Middle frontal gyrus (tissue), 1 donor: ENCODE data around the gene CD33.
"Not testable (repeated sequence)": the region's sequence is repeated elsewhere in the genome, so short reads cannot be mapped to it uniquely, and the experiment has no call there.

Experiments used
- DNase-seq: peaks from one replicate; pipeline ENCODE4 v3.0.0-alpha.2; 2015; ENCODE audit warnings: low spot score; ENCODE audit errors: extremely low spot score

Gene CD33

DNA sequence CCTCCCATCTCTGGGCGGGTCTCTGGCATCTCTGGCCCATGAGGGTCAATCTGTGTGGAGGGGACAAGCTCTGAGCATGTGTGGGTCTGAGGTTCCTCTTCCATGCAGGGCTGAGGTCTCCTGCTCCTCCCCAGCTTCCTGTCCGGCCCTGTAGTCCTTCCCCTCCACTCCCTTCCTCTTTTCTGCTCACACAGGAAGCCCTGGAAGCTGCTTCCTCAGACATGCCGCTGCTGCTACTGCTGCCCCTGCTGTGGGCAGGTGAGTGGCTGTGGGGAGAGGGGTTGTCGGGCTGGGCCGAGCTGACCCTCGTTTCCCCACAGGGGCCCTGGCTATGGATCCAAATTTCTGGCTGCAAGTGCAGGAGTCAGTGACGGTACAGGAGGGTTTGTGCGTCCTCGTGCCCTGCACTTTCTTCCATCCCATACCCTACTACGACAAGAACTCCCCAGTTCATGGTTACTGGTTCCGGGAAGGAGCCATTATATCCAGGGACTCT lies at the start of gene CD33:
Gene CD33, plus strand, starts transcription at position 183 of the 496 bp plus-strand sequence. Its CDS starts 39 bp downstream, at position 222.
- not testable (repeated sequence) for DNase-seq

DNA sequence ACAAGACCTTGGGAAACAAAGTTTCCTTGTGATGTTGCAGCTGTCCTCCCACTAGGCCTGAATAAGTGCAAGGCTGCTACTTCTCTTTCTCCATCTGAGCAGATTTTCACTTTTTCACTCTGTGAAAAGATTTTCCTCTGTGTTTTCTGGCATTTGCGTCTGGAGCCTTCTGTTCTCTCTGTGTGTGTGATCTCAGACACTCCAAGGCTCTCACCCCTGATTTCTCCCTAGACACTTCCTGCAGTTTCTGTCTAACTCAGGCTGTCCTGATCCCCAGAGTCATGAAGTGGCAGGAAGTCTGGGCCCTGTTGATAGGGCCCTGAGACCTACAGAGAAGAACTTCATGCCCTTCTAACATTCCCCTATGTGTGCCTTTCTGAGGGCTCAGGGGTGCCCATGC lies 45.6 kb upstream of the CD33 start:
- DNase-seq = no peak

DNA sequence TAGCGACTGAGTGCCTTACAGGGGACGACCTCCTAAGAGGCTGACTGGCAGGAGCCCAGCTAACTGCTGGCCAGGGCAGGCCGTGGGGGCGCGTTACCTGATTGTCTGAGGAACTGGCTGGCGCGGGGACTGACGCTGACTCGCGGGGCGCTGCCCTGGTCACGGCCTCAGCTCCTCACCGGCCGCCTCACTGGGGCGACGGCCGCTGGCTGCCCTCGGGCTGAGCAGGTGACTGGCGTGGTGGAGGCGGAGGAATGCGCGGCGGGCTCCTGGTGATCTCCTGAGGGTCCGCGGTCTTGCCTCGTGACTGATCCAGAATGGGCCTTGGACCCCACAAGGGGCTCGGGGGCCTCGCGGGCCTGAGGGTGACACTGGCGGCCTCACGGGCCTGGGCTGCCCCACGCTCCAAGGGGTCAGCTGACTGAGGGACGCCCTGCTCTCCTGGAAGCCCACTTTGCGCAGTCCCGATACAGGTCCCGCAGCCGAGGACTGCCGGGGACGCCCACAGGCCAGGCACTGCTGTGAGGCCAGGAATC lies 43.4 kb upstream of the CD33 start:
- DNase-seq = no peak

DNA sequence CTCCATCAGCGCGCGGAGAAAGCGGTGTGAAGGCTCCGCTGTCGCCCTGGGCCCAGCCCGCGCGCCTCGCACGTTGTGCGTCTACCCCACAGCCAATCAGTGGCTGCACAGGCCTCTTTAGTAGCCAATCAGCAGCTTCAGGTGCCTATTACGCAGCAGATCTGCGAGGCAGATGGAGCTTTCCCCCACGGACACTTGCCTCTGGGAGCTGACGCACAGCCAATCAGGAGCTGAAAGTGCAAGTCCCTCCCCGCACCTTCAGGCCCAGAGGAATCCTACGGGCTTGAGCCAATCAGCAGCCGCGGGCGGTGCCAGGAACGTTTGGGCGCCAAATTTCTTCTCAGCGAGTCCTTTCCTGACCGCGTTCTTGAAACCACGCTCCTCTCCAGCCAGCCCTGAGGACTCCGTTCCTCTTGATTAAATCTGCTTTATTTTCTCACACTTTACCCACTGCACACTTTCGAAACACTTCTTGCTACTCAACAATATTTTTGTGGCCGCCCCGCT lies 42.9 kb upstream of the CD33 start:
- DNase-seq = no peak

DNA sequence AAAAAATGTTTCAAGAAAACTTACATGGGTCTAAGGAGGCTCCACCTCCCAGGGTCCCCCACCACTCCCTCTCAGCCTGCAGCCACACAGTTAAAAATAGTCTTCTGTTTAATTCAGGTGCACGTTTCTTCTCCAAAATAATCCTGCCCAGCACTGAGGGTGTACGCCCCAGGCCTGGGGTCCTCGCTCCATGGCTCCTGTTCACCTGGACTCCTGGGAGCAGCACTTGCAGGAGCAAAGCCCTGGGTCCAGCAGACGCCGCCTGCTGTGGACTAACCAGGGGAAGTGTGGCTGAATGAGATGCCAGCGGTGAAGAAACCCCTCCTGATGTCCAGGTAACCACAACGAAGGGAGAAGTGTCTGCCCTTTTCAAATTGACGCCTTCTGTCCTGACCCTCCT lies 41.3 kb upstream of the CD33 start:
- no peak for DNase-seq

DNA sequence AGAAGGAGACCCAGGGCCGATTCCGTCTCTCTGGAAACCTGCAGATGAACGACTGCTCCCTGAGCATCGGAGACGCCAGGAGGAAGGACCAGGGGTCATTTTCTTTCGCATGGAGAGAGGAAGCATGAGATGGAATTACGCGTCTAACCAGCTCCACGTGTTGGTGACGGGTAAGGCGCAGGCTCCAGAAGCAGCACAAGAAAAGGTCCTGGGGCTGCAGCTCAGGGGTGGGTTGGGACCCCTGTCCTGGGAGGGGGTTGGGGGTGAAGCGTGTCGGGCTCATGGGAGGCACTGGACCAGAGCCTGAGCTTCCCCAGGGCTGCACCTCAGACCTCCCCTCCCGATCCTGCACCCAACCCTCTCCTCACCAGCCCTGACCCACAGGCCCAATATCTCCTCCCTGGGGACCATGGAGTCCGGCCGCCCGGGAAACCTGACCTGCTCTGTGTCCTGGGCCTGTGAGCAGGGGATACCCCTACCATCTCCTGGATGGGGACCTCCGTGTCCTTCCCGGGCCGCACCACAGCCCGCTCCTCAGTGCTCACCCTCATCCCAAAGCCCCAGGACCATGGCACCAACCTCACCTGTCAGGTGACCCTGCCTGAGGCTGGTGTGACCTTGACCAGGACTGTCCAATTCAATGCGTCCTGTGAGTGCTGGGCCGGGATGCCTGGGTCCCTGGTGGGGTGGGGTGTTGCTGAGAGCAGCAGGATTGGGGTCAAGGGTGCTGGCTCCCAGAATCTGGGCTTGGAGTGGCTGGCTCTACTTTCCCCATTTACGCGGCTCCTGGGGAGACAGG lies 39.6 kb upstream of the CD33 start:
- DNase-seq = no peak

DNA sequence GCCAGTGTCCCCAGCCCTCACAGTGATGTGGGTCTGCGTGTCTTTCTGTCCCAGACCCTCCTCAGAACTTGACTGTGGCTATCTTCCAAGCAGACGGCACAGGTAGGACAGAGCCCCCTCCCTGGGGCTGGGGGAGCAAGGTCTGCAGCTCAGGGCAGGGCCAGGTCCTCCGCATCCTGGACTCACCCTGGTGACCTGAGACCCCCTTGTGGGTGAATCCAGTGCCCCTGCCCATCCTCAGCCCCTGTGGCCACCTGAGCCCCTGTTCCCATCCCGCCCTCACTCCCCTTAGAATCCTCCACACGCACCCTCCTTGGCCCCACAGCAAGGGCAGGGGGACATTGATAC lies 39.0 kb upstream of the CD33 start:
- no peak for DNase-seq

DNA sequence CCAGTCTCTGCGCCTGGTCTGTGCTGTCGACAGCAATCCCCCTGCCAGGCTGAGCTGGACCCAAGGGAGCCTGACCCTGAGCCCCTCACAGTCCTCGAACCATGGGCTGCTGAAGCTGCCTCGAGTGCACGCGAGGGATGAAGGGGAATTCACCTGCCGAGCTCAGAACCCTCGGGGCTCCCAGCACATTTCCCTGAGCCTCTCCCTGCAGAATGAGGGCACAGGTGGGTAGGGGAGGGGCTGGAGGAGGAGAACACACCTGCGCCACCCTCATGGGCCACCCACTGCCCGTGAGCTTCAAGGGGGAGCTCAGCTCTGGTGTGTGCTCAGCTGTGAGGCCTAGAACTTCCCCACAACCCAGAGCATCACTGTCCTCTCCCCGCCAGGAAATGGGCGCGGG lies 38.6 kb upstream of the CD33 start:
- no peak for DNase-seq

DNA sequence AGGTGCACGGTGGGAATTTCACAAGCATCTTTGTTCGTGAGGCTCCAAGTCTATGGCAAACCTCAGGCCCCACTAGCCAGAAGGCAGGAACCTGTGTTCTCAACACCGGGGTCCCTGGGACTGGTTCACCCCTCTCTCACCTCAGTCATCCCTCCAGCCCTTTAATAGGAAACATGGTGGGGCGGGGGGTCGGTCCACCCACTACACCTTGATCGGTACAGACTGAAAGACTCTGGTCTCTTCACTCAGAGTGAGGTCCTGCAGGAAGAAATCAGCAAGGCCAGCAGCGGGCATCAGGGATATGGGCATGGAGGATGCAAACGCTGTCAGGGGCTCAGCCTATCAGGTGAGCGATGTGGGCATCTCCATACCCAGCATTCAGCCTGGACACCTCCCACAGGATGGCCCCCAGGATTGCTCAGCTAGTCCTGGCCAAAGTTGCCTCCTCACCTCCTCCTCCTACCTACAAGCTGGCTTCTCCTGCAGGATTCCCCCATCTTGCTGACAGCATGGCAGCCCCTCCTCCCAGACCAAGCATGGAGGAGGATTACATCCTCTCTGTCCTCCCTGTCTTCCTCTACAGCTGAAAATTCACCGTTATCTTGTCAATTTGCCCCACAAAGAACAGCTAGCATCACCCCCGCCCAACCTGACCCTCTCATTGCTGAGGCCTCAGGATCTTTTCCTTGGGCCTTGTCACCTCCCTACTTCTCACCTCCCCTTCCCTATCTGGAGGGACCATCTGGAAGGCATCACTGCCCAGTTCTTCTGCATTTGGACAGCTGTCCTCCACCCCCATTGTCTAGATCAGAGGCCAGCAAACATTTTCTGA lies 37.3 kb upstream of the CD33 start:
- DNase-seq = no peak

DNA sequence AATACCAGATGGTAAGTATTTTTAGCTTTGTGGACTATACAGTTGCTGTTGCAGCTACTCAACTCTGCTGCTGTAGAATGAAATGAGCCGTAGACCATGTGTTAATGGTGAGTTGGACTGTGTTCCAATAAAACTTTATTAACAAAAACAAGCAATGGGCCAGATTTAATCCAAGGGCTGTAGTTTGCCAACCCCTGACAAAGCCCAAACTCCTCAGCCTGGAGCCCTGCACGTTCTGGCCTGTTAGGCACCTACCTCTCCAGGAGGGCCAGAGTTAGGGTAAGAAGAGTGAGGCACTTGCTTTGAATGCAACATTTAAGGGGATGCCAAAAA lies 36.7 kb upstream of the CD33 start:
- DNase-seq = no peak

DNA sequence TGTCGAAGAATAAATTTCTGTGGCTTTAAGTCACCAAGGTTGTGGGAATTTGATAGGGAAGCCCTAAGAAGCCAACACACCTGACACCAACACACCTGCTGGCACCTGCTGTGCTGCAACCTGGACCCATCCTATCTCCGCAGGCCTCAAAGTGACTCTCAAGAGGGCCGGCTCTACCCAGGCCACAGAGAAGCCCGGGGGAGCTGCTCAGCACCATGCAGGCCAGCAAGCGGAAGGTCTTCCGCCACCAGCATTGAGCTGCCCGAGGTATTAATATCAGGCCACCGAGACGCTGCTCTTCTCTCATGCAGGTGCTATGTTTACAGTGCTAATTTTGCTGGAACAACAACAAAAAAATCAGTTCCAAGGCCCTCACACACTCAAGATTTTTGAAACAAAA lies 32.2 kb upstream of the CD33 start:
- DNase-seq = no peak

DNA sequence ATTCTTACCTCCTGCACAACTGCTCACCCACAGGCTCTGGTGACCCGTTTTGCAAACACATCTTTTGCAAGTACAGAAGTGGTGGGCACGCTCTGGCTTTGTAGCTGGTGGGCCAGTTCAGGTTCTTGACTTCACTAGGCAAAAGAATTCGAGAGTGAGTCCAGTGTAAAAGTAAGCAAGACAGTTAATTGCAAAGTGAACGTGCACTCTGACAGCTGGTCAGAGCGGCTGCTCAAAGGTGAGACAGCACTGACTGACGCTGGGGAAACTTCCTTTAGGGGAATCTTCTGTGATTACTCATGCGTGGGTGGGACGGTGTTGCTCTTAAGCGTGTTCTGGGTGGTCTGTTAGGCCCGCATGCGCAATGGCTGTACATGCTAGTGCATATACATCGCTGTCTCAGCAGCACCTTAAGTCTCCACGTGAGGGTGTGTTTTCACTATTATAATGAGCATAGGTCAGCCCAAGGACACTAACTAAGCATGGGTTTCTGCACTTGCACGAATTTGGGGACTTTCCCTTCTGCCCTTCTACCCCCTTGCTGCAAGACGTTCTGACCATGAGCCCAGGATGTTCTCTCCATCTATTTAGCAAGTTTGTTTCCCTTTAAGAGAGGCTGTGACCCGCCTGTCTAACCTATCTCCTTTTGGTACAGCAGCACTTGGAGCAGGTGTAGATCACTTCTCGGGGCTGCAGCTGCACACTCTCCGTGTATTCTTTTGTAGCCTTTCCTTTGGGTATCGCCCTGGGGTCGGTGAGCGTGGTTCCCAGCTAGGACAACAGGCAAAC lies 30.2 kb upstream of the CD33 start:
- no peak for DNase-seq

DNA sequence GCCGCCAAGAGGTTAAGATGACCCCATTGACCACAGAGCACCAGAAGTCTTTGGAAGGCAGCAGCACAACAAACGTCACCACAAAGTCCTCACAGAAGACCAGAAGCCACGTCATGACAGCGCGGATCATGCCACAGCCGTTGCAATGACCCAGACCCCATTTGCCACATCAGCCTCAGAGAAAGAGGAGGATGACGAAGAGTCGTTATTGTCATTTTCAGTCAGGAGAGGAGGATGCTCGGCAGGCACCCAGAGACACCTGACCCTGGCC lies 29.6 kb upstream of the CD33 start:
- no peak for DNase-seq

DNA sequence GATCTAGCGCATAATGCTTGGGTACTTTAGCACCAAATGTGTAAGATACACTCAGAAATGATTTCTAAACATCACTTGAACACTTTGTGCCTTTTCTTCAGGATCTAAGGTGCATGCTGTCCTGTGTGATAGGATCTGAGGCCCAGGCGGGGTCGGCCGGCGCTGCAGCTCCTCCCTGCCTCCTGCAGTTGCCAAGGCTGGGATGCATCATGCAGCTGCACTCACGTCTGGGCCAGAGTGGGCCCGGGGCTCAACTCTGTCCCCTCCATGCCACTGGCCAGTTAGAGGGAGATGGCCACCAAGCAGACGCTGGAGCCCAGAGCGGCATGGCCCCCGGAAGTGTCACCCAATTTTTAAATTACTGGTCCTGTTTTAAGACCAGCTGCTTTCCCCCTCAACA lies 29.3 kb upstream of the CD33 start:
- DNase-seq = no peak

DNA sequence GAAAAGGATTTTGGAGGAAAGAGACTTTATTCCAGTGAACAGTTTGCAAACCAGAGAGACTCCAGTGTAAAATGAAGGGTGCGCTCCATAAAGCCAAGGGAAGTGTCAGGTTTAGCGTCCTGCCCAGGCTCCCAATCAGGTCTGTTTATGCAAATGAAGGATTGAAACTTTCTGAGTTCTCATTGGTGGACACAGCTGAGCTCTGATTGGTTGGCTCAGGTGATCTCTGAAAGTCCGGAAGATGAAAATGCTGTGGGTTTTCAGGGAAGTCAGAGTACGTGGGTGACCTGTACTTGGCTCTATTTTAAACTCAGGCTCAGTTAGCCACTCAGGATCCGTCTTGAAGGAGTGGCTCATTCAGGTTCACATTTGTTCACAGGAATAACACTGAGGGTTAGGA lies 28.7 kb upstream of the CD33 start:
- no peak for DNase-seq

DNA sequence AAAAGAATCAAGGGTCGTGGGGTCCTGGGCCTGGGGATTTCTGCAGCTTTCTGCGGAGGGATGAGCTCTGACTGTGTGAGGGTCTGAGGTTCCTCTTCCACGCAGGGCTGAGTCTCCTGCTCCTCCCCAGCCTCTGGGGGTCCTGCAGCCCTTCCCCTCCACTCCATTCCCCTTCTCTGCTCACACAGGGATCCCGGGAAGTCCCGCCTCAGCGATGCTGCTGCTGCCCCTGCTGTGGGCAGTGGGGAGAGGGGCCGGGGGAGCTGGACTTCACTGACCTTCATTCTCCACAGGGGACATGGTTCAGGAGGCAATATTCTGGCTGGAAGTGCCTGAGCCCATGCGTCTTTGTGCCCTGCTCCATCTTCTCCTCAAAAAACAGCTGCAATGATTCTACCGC lies 26.2 kb upstream of the CD33 start:
- DNase-seq = no peak

DNA sequence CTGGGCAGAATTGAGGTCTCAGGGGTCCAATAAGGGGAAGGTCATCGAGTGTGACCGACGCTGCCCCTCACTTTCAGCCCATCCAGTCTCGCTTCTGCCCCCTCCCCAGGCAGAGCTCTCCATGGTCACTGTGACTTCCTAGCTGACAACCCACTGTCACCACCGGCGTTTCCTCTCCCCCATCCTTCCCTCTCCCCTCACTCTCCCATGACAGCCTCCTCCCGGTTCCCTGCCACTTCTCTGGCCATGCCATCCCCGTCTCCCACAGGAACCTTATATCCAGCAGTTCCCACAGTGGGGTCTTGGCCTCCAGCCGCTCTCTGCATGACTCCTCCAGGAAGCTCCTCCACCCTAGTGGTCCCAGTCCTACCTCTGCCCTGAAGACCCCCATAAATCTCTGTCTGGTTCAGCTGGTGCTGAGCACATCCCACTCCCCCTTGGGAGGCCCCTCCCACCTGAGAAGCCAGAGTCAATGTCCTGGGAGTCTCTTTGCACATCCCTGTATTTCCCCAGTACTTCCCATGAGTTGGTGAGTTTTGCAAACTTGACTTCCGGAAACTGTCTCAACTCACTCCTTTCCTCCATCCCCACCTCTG lies 24.7 kb upstream of the CD33 start:
- no peak for DNase-seq

DNA sequence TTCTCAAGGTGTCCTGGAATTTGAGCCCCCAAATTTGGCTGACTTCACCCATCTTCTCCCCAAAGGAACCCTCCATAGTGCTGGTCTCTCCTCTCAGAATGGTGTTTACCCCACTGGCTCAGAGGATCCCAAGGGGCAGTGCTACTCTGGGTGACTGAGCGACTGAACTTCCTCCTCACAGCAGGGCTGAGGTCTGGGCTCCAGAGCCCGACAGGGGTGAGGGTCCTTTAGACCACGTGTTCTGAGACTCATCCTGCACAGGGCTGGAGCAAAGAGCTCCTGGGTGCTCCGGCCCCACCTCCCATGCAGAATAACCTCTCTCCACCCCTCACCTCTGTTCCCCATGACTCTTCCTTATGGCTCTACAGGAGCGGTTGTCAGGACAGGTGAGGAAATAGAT lies 23.2 kb upstream of the CD33 start:
- DNase-seq = no peak

DNA sequence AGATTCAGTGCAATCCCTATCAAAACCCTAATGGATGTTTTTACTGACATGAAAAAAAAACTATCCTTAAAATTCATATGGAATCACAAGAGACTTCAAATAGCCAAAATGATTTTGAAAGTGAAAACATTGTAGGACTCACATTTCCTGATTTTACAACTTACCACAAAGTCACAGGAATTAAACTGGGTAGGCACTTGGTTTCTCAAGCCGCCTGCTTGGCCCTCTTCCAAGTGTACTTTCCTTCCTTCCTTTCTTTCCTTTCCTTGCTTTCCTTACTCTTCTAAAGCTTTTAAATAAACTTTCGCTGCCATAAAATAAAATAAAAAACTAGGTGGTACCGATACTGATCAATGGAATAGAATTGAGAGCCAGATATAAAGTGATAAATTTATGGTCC lies 21.0 kb upstream of the CD33 start:
- no peak for DNase-seq

DNA sequence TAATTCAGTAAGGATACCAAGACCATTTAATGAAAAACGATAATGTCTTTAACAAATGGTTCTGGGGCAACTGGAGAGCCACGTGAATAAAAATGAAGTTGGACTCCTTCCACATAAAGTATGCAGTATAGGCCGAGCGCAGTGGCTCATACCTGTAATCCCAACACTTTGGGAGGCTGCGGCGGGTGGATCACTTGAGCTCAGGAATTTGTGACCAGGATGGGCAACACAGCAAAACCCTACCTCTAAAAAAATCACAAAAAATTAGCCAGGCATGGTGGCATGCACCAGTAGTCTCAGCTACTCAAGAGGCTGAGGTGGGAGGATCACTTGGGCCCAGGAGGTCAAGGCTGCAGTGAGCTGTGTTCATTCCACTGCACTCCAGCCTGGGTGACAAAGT lies 20.6 kb upstream of the CD33 start:
- DNase-seq = no peak

DNA sequence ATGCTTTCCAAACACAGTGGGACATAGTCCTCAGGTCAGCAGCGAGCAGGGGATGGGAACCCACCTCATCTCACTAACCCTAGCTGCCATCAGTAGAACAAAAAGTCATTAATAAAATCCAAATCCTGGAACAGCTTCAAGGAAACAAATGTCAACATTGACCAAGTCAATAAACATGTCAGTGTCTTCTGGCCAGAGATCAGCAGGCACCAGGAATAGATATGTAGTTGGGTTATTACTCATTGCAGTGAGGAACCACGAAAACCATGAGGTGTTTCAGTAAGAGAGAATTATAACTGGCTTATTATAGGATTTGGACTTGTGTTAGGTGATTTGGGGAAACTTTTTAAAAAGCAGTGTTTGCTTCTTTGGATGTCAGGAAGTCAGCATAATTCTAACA lies 17.1 kb upstream of the CD33 start:
- no peak for DNase-seq
